GM20431 (cell line): ENCODE results near the gene FYN.
"Not testable (repeated sequence)": the region's sequence is repeated elsewhere in the genome, so short reads cannot be mapped to it uniquely, and the experiment has no call there.

ENCODE experiments used
- in situ Hi-C: fragments of 300-500 bp; cut with MseI, MboI; formaldehyde crosslinking; loops from one replicate; pipeline ENCODE4 v1.15.0; 2020; ENCODE audit warnings: low sequenced_read_pairs; ENCODE audit not compliant: unreplicated experiment

The FYN gene

DNA sequence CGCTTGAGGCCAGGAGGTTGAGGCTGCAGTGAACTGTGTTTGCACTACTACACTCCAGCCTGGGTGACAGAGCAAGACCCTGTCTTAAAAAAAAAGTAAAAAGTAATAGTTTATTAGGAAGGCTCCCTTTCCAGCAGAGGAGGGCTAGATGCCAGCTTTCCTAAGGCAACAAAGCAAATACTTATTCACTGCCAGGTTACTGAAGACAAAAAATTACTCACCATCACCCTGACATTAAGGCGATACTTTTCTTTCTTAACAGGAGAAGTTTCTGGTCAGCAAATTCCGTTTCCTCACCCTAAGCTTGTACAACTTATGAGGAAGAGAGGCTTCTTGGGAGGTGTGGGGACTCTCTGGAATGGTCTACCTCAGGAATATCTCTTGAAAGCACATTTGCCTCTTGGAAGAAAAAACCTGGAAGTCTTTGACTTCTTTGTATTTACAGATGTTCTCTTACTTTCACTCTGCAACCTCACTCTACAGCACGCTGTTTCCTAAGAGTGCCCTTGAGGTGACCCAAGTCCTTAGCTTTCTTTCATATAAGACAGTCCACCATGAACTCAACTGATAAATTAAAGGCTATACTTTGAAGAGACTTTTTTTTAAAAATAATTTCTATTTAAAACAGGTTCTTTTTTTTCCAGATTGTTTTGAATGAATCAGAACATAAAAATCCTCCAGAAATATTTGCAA, 214.6 kb downstream of the FYN start:
- in situ Hi-C loops = no loop called here

DNA sequence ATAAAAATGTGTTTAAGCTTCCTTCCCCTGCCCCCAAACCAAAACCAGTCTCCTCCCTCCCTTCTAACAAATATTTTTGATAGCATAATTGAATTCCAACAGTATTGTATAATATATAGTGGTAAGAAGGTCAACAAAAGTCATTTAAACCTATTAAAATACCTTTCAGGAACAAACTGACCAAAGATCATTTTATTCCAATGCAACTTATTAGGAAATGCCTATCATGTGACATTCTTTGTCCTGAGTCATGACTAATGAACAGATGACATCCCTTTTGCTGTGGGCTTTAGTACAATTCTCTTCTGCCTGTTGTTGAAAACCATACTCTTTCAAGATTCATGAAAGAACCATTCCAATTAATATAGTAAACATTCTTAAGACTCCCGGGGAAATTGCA, 216.1 kb downstream of the FYN start:
- in situ Hi-C loops = no loop called here

DNA sequence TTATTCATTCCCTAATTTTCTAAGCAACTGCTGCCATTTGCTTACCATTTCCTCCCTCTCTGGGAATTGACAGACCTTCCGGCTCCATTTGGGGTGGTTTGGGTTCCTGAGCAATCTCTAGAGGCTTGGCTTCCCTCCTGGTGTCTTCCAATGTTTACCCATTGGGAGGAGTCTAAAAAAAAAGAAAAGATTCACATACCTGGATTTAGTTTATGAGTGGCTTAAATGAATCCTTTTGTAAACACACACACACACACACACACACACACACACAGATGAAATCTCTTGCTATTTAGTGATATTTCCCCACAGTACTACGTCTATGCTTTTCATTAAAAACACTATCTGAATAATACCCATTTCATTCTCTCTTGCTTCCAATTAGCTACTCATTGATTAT, 219.3 kb downstream of the FYN start:
- in situ Hi-C loops = no loop called here

DNA sequence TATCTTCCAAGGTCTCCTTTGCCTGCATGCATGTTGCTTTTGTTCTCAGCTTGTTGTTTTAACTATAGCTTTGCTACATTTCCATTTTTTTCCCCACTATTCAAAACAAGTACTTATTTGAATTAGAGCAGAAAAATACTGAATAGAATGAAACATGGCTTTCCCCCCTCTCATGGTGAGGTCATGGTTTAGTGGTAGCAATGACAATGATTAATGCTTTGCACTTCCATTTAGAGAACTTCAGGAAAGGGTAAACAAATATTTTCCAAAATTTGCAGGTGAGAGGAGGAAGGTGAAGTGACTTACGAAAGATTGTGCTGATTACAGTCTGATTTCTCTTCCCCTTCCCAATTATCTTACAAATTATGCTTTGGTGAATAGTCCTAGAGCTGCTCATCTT, 219.8 kb downstream of the FYN start:
- in situ Hi-C loops = no loop called here

DNA sequence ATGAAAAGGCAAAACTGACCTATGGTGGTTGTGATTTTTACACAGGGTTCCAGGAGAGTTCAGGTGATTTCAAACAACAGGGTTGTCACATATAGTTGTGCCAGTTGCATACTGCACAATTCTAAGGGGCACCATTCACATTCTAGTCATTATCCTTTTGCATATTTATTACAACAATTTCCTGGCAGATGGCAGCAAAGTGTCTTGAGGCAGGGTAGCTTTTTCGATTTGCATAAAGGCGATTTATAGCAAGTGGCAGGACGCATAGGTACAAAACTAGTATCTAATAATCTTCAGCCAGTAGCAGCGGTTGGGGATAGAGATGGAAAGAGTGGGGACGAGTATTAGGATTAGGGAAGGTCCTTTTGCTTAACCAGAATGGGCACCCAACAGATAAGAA, 221.1 kb downstream of the FYN start:
- in situ Hi-C loops = no loop called here

DNA sequence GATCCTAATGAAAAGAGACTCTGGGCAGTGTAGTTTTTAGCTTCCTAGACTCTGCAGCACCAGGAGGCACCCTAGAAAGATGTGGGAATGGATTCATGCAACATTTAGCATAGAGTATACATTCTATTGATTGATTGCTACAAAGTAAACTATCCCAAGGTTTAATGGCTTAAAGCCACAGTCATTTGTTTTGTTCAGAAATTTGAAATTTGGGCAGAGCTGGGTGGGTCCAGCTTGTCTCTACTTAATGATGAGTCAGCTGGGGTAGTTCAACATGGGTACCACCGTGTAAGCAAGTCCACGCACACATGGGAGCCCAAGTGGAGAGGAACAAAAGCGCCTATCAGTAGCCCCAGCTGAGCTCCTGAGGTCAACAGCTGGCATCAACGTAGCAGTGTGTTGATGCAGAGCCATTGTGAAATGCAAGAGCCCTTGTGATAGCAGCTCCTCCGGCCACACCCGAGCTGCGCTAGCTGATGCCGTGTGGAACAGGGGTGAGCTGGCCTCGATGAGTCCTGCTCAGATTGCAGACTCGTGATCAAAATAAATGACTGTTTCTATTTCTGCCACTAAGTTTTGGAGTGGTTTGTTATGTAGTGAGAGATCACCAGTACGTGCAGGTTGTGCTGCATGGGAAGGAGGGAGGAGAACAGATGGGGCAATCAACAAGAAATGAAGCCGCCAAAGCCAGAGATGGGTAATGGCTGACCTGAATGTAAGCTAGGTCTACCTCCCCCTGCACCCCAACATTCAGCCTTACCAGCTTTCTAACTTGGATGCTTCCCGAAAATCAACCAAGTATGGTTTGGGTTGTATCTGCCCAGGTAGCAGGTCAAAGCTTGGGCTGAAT, 221.8 kb downstream of the FYN start:
- in situ Hi-C loops = no loop called here

DNA sequence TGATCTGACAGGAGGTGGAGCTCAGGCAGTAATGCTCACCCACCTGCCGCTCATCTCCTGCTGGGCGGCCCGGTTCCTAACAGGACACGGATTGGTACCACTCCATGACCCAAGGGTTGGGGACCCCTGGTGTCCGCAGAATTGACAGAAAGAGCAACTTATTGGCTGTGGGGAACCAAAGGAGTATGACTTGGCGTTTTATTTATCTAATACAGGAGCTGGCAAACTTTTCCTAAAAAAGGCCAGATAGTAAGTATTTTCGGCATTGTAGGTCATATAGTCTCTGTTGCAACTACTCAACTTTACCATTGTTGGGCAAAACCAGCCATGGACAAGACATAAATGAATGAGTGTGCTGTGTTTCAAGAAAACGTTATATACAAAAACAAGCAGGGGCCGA, 223.2 kb downstream of the FYN start:
- in situ Hi-C loops = no loop called here

DNA sequence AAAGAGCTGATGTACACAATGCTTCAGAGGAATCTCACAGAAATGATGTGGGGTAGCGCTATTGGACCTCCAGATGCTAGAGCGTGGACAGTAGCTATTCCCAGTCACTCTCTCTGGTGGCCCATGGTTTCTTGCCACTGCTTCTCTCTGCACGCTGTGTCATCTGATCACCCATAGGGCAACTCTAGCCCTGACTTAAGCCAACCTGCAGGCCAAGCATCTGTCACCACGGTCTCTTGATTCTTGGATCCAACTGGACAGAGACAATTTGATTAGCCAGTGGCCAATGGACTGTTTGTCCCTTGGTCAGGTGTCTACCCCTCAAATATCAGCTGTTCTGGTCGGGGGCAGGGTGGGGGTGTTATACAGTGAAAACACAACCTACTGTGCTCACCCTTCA, 225.2 kb downstream of the FYN start:
- in situ Hi-C loops = no loop called here

DNA sequence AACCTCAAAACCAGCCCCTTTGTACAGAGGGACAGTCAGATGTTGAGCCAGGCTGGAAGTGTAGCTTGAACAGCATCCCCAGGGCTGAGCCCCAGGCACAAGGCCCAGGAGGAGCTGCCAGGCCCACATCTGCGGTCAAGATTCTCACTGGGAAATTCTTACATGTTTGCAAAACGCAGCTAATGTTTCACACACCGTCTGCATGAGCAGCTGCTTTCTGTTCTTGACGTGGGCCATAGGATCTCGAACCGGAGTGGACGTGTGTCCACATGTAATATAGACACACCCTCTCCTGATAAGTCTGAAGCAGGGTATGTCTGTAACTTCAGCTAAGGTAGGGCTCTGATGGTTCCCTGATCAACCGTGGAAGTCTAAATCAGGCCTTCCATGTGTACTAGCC, 226.3 kb downstream of the FYN start:
- in situ Hi-C loops = no loop called here

DNA sequence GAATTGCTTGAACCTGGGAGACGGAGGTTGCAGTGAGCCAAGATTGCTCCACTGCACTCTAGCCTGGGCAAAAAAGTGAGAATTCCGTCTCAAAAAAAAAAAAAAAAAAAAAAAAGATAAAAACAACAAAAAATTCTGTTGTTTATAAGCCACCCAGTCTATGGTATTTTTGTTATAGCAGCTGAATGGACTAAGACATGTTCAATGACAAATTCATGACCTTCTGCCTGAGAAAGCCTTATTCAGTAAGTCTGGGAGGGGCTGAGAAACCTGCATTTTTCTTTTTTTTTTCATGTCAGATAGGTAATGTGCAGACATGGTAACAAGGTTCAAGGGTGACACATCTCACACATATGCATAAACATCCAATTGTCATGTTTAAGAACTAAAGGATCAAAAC, 227.2 kb downstream of the FYN start:
- in situ Hi-C loops = no loop called here

DNA sequence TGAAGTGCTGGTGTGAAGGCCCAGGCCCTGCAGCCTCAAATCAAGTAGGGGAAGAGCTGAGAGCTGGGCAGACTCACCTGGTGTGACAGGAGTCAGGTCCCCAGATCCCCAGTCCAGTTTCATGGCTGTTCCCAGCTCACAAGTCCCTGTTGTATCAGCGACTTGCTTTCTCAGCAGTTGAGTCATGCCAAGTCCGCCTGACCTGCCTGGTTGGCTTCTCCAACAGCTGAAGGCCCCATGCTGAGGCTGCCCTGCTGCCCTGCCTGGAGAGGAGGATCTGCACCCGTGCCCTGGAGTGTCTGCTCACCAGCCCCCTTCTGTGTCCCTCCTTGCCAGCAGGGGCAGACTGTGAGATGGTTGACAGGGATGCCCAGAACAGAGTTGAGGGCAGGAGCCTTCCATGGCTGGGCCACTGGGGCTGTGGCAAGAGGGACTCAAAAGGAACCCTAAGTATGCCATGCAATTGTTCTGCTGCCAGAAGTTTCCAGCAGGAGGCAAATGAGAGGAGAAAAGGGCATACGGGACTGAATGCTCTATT, 228.3 kb downstream of the FYN start:
- in situ Hi-C loops = no loop called here

DNA sequence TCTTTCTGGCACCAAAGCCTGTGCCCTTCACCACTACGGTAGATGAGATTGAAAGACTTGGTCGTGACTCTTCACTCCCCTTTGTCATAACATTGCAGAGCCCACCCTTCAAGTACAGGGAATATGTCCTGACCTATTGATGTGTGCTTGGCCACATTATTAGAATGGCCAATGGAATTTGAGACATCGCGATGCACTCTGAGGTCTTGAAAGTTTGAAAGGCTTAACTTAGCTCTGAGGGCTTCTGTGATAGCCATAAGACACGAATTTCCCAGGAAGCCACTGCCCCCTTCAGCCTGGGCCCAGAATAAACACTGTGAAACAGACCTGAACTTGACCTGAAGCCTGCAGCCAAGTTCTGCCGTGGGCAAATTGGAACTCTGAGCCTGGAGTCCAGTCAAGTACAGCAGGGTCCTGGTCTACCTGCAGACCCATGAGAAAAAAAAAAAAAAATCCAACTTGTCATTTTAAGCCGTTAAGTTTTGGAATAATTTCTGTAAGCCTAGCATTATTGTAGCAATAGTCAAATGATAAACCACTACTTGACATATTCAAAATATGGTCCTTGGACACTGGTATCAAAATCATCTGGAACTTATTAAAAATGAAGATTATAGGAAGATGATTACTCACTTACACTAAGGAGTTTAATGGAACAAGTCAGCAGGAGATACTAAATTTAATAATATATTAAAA, 230.6 kb downstream of the FYN start:
- in situ Hi-C loops = no loop called here

DNA sequence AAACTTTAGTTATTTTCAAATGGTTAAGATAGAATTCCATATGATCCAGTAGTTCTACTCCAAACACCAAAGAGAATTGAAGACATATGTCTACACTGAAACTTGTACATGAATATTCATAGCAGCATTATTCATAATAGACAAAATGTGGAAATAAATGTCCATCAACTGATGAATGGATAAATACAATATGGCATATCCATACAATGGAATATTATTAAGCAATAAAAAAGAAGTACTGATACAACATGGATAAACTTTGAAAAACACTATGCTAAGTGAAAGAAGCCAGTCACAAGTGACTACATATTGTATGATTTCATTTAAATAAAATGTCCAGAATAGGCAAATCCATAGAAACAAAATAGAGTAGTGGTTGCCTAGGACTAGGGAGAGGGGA, 234.0 kb downstream of the FYN start:
- in situ Hi-C loops = no loop called here

DNA sequence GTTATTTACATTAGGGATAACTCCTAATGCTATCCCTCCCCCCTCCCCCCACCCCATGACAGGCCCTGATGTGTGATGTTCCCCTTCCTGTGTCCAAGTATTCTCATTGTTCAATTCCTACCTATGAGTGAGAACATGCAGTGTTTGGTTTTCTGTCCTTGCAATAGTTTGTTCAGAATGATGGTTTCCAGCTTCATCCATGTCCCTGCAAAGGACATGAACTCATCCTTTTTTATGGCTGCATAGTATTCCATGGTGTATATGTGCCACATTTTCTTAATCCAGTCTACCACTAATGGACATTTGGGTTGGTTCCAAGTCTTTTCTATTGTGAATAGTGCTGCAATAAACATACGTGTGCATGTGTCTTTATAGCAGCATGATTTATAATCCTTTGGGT, 238.3 kb downstream of the FYN start:
- in situ Hi-C loops = not testable (repeated sequence)

DNA sequence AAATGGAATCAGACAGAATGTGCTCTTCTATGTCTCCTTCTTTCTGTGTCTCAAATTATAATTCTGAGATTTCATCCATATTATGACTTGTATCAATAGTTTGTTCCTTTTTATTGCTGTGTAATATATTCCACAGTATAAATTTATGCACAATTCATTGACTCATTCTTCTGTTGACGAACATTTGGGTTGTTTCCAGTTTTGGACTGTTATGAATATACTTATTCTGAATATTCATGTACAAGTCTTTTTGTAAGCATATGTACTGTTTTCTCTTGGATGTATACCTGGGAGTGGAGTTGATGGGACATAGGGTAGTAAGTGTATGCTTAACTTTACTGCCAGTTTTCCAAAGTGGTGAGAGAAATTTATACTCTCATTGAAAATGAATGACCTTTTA, 239.4 kb downstream of the FYN start:
- in situ Hi-C loops = no loop called here

DNA sequence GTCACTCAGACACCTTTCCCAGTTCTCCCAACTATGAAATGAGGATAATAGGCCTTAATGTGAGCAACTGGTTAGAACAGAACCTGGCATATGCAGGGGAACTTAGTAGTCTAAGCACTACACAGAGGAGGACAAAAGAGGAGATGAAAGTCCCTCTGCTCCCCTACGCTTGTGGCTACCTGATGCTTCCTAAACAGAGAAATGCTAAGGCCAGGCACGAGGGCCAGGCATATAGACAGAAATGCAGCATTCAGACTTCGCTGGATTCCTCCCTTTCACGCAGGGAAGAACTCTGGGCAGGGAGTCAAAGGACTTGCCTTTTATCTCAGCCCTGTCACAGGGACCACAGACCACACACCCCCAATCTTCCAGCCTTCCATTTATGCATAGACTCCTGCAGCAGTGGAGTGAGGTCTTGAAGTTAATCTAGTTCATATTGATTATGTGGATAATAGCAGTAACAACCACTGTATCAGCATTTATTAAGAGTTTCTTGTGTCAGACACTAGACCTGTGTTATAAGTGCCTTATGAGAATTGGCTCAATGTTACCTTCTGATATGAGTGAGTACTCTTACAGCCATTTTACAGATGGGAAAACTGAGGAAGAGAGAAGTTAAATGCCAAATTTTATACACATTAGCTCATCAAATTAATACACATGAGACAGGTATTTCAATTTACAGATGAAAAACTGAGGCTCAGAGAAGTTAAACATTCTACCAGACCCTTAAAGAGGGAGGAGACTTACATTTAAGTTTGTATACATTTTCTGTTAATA, 240.6 kb downstream of the FYN start:
- in situ Hi-C loops = no loop called here

DNA sequence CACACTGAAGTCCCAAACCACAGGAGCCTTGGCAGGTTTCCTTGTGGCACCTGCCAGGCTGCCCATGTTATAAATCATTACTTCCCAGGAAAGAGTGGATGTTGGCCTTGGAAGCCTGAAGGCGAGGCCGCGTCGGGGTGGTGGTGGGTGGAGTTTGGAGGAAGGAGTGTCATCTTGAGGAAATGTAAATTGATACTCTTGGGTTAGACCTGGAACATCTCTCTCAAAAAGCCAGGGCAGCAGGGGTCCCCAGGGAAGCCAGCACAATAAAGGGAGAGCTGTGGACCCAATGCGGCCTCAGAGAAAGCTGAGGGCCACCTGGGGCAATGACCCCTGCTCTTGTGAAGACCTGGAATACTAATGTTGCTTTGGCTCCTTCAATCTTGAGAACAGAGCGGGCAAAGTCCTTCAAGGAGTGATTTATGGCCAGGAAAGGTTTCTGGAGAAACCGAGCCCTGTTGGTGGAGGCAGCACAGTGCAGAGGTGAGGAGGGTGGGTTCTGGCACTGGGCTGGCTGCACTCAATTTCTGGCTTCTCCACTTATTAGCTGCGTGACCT, 241.3 kb downstream of the FYN start:
- in situ Hi-C loops = no loop called here

DNA sequence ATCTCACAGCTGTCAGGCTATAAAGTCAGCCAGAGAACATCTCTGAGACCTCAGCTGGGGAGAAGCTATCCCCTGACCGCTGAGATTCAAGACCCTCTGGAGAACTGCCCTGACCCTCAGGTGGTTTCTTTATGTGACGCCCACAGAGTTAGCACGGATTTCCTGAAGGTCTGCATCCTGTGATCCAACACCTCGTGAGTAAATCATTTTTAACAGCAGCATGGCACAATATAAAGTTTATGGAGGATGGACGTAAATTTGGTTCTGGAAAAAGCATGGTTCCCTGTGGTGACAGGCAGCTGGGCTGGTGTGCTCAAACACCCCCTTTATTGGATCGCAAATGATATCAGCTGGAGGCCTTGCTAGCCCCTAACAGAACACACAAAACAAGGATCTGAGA, 242.2 kb downstream of the FYN start:
- in situ Hi-C loops = no loop called here

DNA sequence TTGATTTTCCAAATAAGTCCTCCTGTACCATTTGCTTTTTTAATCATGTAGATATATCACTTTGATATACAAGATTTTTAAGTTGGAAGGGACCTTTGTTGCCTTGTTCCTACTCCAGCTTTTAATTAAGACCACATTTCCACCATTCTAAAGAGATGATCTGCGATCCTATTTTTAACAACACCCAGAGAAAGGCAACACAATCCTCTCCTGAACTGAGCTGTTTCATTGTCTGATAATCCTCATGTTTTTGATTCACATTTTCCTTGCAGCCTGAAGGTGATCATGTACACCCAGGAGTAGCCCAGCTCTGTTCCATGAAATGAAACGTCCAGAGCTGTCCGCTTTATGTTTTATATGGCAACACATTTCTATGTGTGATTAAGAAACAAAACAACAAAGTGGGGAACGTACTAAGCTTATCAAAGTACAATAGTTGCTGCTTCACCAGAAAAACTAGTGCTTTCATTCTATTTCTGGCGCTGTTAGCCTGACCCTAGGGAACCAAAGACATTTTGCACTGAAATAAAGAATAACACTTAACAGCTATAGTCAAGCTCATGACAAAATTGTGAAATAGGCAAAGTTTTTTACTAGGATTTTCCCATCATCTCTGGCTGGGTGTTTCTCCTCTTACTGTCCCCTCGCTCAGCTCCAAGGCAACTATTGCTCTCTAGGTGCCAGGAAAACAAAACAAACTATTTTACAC, 245.0 kb downstream of the FYN start:
- in situ Hi-C loops = no loop called here
